HL-60 (cell line): ENCODE data around the gene TMEM273.

ENCODE experiments used
- CTCF ChIP-seq: IDR thresholded peaks from one replicate; pipeline ENCODE4 v1.5.1; 2011; ENCODE audit warnings: low read length, control low read depth, inconsistent platforms; ENCODE audit not compliant: insufficient read depth
- POLR2AphosphoS5 ChIP-seq: IDR thresholded peaks from 2 replicates; pipeline ENCODE4 v1.6.1; 2012; ENCODE audit warnings: low read depth

- TF ChIP-seq CTCF (no peak), POLR2AphosphoS5 (no peak)
Observed at GRCh38 chr10:49173853-49174252, 14.3 kb downstream of the TMEM273 start.
